Skeletal muscle cell (primary cell): ENCODE results near the gene PTPRCAP.
A peak's percentile ranks its signal among the peaks of the same experiment; 100 is the strongest.
"Not testable (repeated sequence)": the region's sequence is repeated elsewhere in the genome, so short reads cannot be mapped to it uniquely, and the experiment has no call there.

Experiments
- DNase-seq: peaks from one replicate; pipeline ENCODE4 v3.0.0-alpha.2; 2010; ENCODE audit warnings: low read depth
- H3K4me3 ChIP-seq: 2 replicates; pipeline ENCODE4 v1.5.1; 2011; ENCODE audit warnings: low read depth, mild to moderate bottlenecking, control low read depth, low read length, moderate library complexity

The PTPRCAP gene

DNA sequence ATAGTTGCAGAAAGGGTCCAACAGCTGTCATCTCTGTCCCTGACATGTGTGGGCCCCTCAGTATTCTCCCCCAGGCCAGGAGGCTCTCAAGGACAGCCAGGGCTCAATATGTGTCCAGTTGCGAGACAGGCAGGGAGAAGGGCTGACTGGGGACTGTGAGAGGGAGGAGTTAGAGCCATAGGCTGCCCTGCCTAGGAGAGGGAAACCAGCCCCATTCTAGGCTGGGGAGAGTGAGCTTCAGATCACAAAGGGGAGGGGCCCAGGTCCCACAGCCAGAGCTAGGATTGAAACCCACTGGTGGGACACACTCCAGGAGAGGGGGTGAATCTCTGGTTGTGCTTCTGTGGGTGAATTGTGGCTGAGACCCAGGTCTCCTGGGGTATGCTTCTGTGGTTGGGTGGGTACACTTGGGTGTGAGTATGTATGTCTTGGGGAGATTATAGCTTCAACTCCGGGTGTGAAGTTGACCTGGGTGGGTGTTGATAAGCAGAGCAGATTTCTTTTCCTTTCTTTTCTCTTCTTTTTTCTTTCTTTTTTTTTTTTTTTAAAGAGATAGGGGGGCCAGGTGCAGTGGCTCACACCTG, 24.1 kb downstream of the PTPRCAP start:
- DNase-seq: no peak
- H3K4me3 ChIP-seq: no peak overlapping the region

DNA sequence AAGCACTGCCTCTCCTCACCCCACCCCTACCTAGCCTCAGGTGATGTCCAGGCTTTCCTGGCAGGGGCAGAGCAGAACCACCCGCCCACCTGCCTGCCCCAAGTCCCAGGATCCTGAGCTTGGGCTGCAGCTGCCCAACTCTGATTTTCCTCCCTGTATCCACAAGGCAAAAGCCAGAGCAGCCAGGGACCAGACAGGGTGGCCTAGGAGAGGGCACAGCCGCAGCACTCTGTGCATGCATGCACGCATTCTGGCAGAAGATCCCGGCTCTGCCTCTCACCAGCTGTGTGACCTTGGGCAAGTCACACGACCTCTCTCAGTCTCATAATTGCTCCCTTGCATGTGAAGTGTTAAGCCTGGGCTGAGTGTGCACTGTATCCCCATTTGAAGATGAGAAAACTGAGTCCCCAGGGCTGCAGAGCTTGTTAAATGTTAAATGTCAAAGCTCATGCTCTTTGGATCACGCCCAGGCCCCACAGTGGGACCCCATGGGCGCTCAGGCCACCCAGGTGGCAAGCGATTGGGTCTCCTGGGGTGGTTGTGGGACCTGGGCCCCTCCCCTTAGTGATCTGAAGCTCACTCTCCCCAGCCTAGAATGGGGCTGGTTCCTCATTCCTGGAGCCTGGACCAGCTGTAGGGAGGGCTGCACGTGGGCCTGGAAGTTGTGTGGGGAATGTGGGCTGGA, 24.8 kb downstream of the PTPRCAP start:
- no peak for DNase-seq
- H3K4me3 ChIP-seq: no peak overlapping the region

DNA sequence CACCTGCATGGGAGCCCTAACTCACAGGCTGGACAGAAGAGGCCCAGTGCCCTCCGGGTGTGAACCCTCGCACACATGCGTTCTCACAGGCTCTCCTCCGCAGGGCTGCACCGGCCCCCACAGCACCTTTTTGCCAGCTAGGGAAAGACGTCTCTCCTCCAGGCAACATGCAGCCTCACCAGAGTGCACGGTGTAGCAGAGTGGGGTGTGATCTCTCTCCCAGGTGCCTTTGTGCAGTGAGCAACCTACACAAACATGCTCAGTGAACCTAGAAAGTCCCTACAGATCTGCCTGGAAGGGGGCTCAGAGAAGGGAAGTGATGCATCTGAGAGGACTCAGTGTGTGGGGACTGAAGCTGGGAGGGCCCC, 25.7 kb downstream of the PTPRCAP start:
- no peak for DNase-seq
- H3K4me3 ChIP-seq: no peak overlapping the region

DNA sequence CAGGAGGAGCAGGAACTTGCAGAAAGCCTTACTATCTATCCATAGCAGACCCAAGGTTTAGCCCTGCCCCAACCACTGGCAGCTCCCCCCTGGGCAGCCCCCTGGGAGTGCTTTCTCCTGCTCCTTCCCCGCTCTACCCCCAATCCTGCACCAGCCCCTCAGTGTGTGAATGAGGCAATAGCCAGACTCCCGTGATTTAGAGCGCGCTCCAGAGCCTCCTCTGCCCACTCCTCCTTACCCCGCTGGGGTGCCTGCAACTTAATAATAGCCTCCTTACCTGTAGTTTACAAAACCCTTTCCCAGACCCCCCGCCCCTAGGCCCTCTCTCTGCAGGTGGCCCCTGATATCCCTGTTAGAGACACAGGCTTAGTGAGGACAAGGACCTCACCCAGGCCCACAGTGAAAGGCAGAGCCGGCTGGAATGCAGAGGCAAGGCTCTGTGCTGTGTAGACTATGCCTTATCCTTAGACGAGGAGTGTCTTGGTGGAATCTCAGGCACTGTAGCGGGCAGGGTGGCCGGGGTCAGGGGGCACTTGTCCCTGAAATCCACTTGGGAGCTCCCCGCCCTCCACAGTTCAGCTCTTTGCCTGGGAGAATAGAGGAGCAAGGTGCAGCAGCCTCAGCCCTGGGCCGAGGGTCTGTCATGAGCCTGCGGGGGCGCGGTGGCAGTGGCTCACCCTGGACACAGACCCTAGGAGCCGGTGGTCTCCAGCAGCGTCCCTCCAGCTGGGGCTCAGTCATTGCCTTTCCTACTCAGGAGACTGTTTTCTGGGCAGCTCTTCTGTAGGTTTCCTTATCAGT, 26.3 kb downstream of the PTPRCAP start:
- H3K4me3 ChIP-seq: no peak overlapping the region
- DNase-seq: no peak

DNA sequence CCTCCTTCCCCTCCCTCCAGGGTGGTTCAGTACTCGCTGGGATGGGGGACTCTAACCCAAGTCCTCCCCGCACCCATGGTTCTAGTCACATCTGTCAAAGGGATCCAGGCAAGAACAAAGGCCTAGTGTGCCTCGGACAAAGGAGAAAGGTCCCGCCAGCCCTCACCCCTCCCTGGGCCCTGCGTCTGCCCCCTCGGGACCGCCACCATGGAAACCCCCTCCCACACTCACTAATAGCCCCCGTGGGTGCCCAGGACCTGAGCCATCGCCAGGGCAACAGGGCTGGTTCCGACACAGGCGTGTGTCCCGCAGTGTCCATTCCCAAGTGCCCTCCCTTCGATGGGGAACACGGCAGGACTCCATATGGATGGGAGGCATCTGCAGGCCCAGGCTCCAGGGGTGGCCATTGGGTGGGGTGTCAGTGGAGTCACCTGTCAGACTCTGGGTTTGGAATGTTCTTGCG, 27.1 kb downstream of the PTPRCAP start:
- H3K4me3 ChIP-seq: no peak overlapping the region

DNA sequence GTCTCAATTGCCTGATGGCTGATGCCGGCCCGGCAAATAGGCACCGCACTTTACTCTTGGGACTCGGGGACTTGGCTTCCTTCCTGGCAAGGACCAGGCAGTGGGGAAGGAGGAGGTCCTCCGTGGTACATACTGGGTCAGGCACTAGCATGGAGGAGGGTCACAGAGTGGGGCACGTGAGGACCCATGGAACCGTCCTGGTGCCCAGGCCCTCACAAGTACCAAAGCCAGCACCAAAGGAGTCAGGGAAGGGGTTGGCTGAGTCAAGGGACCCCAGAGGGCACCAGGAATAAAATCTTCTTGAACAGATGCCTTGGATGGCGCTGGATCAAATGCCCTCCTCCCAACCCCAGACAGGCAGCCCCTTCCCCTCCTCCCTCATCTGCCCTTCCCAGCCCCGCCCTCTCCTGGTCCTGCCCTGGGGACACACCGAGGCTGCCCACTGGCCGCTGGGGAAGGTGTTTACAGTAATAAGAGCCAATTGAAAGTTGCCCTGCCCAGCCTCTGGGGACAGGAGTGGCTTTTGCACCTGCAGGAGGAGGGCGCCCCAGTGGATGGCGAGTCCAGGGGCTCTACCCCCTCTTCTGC, 27.6 kb downstream of the PTPRCAP start:
- no peak overlapping the region for H3K4me3 ChIP-seq
- no peak for DNase-seq

More for the DNA sequence above, 27.1 kb downstream of the PTPRCAP start:
- DNase-seq: no peak

DNA sequence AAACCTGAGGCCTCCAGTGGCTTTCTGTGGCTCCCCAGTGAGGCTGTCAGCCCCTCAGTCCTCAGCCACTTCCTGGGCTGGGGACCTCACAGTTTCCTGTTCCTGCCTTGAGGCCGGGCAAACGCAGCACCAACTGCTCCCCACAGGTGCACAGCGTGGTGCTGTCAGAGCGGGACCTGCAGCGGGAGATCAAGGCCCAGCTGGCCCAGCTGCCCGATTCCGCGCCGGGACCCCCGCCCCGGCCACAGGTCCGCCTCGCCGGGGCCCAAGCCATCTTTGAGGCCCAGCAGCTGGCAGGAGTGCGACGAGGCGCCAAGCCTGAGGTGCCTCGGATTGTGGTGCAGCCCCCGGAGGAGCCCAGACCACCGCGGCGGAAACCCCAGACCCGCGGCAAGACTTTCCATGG, 28.2 kb downstream of the PTPRCAP start:
- H3K4me3 ChIP-seq: no peak overlapping the region
- DNase-seq: no peak

DNA sequence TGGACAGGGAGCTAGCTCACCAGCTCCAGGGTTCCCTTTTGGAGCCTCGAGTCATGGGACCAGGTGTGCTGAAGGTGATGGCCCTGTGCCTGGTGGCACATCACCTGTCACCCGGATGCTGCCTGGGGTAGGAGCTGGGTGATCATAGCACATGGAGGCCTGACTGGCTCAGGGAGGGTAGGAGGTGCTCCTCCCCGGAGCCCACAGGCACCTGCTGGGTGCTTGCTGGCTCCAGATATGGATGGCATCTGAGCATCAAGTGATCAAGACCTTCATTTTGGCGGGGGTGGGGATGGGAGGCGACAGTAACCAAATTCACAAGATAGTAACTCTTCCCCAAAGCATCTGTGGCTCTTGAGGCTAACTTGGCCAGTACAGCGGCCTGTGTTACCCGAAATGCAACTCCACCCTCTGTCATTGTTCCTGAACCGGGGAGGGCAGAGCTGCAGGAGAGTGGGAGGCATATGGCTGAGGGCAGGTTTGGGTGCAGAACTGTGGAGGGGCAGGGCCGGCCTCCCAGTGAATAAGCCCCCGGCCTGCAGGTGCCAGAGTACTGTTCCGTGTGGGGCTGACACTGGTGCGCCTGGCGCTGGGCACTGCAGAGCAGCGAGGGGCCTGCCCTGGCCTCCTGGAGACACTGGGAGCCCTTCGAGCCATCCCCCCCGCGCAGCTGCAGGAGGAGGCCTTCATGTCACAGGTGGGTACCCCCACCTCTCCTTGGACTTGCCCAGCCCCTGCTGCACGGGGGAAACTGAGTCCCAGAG, 28.9 kb downstream of the PTPRCAP start:
- no peak overlapping the region for H3K4me3 ChIP-seq
- no peak for DNase-seq

DNA sequence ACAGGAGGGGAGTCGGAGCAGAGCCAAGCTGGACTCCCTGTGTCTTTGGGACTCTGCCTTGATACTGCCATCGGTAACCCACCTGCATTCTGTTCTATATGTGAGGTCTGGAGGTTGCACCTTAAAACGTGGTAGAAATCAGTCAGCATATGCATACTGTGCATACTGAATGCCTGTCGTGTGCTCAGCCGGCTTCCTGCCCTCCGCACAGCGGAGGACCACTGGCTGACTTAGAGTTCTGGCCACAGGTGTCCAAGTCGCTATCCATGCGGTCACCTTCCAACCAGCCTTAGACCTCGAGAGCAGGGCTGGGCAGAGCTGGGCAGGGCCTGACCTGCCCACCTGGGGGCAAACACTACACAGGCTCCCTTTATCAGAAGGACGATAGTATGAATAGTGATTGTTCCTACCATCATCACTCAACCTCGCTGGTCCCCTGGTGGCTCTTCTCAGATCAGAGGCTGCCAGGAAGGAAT, 29.8 kb downstream of the PTPRCAP start:
- H3K4me3 ChIP-seq: no peak overlapping the region

DNA sequence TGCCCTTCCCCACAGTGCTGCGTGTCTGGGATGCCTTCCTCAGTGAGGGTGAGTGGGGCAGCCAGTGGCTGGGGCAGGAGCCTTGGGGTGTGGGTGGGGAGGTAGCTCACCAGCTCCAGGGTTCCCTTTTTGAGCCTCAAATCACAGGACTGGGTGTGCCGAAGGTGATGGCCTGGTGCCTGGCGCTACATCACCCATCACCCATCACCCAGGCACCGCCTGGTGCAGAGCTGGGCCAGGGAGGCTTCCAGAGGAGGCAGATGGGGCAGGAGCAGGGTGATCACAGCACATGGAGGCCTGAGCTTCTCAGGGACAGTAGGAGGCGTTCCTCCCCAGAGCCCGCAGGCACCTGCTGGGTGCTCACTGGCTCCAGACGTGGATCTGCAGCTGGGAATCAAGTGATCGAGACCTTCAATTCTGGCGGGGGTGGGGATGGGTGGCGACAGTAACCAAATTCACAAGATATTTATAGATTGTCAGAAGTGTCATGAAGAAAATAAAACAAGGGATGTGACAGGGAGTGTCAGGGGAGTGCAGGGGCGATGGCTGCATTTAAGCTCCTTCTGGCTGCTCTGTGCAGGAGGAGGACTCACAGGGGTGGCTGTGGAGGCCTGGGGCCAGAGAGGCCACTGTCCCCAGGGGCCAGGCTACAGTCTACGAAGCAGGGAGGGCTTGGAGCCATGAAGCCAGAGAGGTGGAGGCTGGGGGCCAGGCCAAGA, 30.4 kb downstream of the PTPRCAP start:
- DNase-seq: no peak
- H3K4me3 ChIP-seq: no peak overlapping the region

More for the DNA sequence above, 29.8 kb downstream of the PTPRCAP start:
- no peak for DNase-seq

DNA sequence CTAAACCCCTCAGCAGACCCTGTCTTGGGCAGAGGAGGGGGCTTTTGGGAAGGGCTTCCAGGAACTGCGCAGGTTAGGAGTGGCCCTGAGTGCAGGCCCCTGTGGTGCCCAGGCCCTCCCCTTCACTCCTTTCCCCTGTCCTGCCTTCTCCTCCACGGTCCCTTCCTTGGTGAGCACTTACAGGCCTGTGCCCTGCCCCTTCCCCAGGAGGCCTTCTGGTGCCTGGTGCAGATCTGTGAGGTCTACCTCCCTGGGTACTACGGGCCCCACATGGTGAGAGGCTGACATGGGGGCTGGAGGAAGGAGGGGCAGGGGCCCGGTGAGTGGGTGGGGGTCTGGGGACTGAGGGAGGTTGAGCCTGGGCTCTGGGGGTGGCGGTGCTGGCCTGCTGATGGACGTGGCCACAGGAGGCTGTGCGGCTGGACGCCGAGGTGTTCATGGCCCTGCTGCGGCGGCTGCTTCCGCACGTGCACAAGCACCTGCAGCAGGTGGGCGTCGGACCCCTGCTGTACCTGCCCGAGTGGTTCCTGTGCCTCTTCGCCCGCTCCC, 31.0 kb downstream of the PTPRCAP start:
- no peak overlapping the region for H3K4me3 ChIP-seq
- DNase-seq: no peak

DNA sequence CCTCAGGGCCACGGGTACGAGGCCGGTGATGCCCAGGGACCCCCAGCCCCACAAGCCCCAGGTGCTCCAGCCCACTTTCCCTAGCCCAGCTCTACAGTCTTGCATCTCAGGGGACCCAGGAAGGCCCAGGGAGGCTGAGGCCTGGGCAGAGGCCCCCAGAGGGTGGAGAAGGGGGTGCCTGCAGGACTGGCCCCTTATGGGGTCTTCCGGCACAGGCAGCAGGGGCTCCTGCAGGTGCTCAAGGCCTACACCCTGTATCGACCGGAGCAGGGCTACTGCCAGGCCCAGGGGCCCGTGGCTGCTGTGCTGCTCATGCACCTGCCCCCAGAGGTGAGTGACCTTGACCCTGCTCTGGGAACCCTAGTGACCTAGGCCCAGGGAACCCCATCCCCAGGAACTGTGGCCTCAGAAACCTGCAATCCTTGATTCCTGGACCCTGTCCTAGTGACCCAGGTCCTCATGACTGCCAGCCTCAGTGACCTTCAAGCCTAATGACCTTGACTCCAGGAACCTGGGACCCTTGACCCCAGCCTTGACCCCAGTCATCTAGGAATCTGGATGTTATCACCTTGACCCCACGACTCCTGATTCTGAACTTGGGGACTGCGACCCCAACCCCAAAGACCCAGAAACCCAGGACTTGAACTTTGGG, 31.7 kb downstream of the PTPRCAP start:
- no peak overlapping the region for H3K4me3 ChIP-seq
- DNase-seq: no peak

DNA sequence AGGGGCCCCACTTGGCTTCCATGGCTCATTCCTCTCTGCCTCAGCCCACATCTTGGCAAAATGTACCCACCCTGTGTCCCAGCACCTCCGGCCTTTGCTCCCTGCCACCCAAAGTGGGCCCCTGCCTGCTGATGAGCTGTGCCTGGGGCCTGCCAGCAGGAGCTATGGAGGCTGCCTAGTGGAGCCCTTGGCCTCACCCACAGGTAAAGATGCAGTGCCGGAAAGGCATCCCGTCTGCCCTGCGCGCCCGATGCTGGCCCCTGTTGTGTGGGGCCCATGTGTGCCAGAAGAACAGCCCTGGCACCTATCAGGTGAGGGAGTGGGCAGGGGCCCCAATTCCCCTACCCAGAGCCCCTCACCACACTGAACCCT, 32.3 kb downstream of the PTPRCAP start:
- H3K4me3 ChIP-seq: no peak overlapping the region
- no peak for DNase-seq

DNA sequence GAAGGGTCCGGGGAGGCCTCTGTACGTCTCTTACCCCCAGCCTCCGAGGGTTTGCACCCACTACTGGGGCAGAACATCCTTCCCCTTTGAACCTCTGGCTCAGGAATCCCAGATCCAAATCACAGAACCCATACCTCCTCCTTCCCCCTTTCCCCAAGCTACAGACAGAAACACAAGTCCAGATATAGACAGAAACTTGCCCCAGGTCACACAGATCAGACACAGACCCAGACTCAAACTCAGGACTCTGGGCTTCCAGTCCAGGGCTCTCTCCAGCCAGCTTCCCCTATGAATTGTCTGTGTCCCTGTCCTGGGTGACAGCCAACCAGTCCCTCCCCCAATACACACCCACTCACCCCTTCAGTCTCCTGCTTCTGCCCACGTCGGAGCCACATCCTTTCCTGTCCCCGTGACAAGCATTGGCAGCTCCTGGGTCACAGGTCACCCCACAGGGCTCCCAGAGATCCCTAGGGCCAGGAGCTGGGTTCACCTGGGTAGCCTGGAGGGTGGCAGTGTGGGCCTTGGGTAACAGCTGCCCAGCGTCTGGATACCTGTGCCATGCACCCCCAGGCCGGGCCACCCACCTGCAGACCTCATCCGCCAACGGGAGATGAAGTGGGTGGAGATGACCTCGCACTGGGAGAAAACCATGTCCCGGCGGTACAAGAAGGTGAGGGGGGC, 32.8 kb downstream of the PTPRCAP start:
- no peak for DNase-seq
- H3K4me3 ChIP-seq: no peak overlapping the region

DNA sequence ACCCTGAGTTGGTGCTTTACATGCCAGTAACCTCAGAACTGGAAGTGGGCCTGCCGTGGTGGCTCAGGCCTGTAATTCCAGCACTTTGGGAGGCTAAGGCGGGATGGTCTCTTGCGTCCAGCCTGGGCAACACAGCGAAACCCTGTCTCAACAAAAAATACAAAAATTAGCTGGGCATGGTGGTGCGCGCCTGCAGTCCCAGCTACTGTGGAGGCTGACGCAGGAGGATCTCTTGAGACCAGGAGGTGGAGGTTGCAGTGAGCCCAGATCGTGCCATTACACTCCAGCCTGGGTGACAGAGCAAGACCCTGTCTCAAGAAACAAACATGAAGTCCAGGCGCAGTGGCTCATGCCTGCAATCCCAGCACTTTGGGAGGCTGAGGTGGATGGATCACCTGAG, 34.4 kb downstream of the PTPRCAP start:
- DNase-seq, H3K4me3 ChIP-seq: not testable (repeated sequence)

DNA sequence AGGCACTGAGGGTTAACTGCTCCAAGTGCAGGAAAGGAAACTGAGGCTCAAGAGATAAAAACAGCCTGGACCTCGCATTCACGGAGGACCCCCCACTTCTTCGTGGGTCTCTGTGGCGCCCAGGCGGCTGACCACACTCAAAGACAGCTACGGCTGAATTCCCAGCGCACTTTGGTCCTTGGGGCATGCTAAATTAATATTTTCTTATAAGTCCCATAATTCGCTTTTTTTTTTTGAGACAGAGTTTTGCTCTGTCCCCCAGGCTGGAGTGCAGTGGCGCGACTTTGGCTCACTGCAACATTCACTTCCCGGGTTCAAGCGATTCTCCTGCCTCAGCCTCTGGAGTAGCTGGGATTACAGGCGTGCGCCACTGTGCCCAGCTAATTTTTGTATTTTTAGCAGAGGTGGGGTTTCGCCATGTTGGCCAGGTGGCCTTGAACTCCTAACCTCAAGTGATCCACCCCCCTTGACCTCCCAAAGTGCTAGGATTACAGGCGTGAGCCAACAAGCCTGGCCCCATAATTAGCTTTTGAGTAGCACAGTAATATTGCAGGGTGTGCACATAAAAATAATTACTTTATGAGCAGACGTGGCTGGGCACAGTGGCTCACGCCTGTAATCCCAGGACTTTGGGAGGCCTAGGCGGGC, 35.2 kb downstream of the PTPRCAP start:
- DNase-seq: not testable (repeated sequence)
- H3K4me3 ChIP-seq: peak overlapping the region; percentile 39
